Fibroblast of skin of scalp (primary cell): ENCODE data around the gene ZNF157. TPM values are rescaled to one million over a fixed set of nuclear protein-coding genes. Genes with fewer than 3 reads are reported as not detected.
"Not testable (repeated sequence)": the region's sequence is repeated elsewhere in the genome, so short reads cannot be mapped to it uniquely, and the experiment has no call there.

Experiments
- DNase-seq: peaks from one replicate; pipeline ENCODE4 v3.0.0-alpha.2; 2013
- polyA plus RNA-seq, 2 experiments: library from polyadenylated mRNA; unstranded; fragments of 120-200 nt; gene quantifications; one replicate each; pipeline ENCODE4 v1.2.1, GENCODE V29; 2013; ENCODE audit not compliant: insufficient read length in 2 of 2

ZNF157 gene
- polyA plus RNA-seq (2013, experiment 1 of 2; ENCODE audit: insufficient read length), result not detected
- 0.07 TPM for polyA plus RNA-seq (2013, experiment 2 of 2; ENCODE audit: insufficient read length)

DNA sequence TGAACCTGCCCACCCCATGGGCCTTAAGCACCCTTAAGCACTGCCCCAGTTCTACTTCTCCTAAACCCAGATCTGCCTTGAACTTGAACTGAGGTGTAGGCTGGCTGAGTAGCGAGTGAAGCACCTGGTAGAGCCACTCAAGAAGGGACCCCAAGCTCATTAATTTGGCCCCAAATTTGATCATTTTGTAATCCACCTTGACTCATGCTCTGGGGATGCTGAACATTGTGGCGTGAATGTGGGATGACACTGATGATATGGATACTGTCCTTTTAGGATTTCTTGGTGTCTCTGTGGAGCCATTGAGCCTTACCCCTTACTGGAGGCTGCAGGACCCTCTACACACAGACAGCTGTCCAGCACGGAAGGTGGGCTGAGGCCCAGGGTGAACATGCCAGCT lies at the start of gene ZNF157:
Gene ZNF157 (plus strand): TSS at position 301 of the 400 bp plus-strand sequence. CDS start 91 bp downstream, at position 392.
- DNase-seq, result no peak

DNA sequence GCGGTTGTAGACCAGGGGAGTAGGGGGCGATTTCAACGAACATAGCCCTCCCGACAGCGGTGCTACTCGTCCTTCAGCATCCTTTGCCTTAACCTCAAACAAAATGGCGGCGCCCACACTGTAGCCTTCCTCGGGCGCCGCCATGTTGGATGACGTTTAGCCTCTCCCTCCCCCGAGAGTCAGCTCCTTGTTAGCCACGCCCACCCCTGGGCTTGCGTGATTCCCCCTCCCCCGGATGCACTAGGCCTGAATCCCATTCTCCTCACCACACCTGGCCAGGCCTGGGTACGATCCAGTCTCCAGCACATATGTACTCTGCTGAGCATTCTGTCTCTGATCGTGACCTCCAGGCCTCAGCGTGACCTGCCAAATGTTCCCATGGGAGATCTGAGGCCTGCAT lies 49.0 kb upstream of the ZNF157 start:
- DNase-seq, result peak; percentile 50

- no peak for DNase-seq
These were observed 48.5 kb upstream of the ZNF157 start for GRCh38 chrX:47321823-47322371.

GRCh38 chrX:47327902-47328301 lies 42.5 kb upstream of the ZNF157 start:
- DNase-seq, result no peak

DNA sequence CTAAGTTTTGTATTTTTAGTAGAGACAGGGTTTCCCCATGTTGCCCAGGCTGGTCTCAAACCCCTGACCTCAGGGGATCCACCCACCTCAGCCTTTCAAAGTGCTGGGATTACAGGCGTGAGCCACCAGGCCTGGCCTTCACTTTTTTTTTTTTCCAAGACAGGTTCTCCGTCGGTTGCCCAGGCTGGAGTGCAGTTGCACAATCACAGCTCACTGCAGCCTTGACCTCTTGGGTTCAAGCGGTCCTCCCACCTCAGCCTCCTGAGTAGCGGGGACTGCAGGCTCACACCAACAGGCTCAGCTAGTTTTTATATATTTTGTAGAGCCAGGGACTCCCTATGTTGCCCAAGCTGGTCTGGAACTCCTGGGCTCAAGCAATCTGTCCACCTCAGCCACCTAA lies 37.6 kb upstream of the ZNF157 start:
- DNase-seq, result not testable (repeated sequence)

DNA sequence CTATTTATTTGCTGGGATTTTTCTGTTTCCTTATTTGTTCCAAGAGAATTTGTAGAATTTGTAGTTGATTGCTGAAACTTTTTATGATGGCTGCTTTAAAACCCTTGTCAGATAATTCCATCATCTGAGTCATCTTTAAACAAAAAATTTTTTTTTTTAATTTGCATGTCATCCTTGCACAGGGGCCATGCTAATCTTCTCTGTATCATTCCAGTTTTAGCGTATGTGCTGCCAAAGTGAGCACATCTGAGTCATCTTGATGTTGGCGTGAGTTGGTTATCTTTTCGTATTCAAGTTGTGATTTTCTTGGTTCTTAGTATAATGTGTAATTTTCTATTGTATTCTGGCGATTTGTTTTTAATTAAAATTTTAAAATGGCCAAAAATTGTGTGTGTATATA lies 18.7 kb upstream of the ZNF157 start:
- DNase-seq, result peak; percentile 3

DNA sequence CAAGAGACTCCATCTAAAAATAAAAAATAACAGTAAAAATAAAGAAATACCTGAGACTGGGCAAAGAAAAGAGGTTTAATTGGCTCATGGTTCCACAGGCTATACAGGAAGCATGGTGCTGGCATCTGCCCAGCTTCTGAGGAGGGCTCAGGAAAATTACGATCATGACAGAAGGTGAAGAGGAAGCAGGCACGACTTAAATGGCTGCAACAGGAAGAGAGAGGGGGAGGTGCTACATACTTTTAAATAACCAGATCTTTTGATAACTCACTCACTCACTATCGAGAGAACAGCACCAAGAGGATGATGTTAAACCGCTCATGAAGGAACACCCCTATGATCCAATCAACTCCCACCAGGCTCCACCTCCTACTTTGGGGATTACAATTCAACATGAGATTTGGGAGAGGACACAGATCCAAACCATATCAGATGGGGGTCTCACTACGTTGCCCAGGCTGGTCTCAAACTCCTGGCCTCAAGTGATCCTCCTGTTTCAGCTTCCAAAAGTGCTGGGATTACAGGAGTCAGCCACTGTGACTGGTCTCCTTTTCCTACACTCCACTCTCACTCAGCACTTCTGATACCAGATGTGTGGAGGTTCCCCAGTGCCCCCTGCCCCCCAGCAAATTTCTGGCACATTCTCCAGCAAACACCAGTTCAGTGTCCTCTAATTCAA lies 11.9 kb upstream of the ZNF157 start:
- DNase-seq, result no peak

DNA sequence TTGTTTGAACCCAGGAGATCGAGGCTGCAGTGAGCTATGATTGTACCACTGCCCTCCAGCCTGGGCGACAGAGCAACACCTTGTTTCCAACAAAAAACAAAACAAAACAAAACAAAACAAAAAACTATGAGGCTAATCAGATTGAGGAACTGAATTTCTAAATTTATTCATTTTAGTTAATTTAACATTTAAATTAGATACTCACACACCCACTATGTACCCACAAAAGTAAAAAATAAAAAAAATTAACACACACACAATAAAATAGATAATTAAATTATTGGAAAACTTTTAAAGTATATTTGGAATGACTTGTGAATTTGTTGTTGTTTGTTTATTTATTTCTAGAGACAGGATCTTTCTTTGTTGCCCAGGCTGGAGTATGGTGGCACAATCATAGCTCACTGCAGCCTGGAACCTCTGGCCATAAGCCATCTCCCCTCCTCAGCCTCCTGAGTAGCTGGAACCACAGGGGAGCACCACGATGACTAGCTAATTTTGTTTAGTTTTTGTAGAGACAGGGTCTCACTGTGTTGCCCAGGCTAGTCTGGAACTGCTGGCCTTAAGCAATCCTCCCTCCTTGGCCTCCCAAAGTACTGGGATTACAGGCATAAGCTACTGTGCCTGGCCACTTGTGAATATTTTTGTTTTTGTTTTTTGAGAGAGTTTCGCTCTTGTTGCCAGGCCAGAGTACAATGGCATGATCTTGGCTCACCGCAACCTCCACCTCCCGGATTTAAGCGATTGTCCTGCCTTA lies 9.8 kb upstream of the ZNF157 start:
- DNase-seq, result no peak

GRCh38 chrX:47361538-47362511 lies 8.6 kb upstream of the ZNF157 start:
- DNase-seq, result peak; percentile 88

GRCh38 chrX:47366041-47366722 lies 4.2 kb upstream of the ZNF157 start:
- peak; percentile 72 for DNase-seq

DNA sequence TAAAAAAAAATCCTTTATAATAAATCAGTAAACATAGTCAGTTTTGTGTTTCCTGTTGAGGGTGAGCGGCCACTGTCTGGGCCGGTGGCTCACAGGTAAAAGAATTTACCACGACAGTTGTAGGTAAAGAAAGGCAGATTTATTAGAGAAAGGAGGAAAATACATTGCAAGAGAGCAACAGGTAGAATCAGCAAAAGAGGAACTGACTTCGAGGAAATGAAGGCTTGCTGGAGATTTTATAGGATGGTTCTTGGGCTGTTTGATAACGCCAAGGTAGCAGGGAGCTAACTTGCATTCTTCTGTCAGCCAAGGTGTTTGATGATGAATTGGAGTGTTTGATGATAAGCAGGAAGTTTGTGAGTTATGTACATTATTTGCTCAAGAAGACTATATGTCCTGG lies 2.8 kb downstream of the ZNF157 start:
- no peak for DNase-seq

DNA sequence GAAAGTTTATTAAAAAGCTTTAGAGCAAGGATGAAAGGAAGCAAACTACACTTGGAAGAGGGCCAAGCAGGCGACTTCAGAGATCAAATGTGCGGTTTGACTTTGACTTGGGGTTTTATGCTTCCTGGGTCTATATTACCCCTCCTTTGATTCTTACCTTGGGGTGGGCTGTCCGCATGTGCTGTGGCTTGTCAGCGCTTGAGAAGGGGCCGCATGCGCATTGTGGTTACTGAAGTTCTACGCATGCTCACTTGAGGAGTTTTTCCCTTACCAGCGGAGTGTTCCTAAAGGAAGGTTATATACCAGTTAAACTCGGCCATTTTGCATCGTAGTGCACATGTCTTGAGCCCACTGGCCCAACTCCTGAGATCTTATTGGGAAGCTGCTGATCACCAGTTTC lies 9.9 kb downstream of the ZNF157 start:
- peak; percentile 55 for DNase-seq

GRCh38 chrX:47380837-47381236 lies 10.5 kb downstream of the ZNF157 start:
- peak; percentile 20 for DNase-seq

DNA sequence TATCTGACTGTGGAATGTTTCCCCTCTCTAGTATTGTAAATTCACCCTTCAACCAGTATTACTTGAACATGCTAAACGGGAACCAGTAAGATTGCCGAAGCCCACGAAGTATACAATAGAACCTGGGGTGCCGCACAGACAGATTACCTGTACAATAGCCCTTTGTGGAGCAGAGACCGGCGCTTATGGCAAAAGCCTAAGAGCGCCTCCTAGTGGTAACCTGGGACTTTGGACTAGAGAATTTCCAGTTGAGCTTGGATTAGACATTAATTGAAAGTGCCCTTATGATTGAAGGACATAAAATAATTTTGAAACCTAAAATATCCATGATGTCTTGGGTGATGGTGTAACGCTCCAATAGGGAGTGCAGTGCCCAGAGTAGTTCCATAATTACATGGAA lies 14.1 kb downstream of the ZNF157 start:
- peak; percentile 44 for DNase-seq

- no peak for DNase-seq
These were observed 20.4 kb downstream of the ZNF157 start for GRCh38 chrX:47390780-47391179.

- DNase-seq, result no peak
These were observed 42.8 kb downstream of the ZNF157 start for GRCh38 chrX:47413179-47413594.

DNA sequence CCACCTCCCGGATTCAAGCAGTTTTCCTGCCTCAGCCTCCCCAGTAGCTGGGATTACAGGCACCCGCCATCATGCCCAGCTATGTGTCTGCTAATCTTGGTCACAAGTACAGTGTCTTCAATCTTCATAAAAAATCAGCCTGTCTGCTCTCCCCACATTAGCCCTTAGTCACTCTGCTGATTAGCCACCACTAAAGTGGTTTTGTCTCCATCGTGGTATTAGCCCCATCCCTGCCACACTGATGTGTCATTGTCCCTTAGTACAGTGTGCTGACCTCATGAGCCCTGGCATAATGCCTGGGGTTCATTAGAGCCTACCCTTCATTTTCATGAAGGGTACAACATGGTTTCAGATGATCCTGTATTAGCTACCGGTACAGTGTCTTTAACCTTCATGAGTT lies 49.9 kb downstream of the ZNF157 start:
- peak; percentile 1 for DNase-seq

DNA sequence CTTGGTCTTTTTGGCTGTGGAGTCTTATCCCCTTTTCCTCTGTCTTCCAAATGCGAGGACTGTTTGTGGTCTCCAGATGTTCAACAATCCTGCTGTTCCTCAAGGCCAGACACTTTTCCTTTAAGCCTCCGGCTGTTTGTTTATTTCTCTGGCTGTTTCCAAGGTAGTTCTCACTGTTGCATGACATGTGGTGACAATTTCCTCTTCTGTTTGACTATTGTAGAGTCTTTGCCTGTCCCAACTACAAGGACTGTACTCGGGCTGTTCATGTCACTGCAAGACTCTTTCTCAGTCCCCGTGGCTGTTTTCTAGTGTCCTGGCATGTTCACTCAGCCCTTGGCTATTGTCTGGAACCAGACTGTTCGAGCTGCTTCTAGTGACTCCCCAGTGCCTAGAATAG lies 50.6 kb downstream of the ZNF157 start:
- no peak for DNase-seq

GRCh38 chrX:47422444-47422843 lies 52.1 kb downstream of the ZNF157 start:
- no peak for DNase-seq

- DNase-seq, result no peak
These were observed 60.5 kb downstream of the ZNF157 start for GRCh38 chrX:47430925-47431324.

GRCh38 chrX:47446431-47446830 lies 76.1 kb downstream of the ZNF157 start:
- no peak for DNase-seq

- no peak for DNase-seq
These were observed 76.6 kb downstream of the ZNF157 start for GRCh38 chrX:47446971-47447370.
